Activated naive CD4-positive, alpha-beta T cell treated with anti-CD3 and anti-CD28 coated beads for 36 hours (primary cell): ENCODE data around the gene IFITM1. TPM values are rescaled to one million over a fixed set of nuclear protein-coding genes. Genes with fewer than 3 reads are reported as not detected.

ENCODE experiments used
- CTCF ChIA-PET: fragments of 350-600 bp; sonication (Branson Sonifier 250); formaldehyde crosslinking; loops from one replicate; lab custom pipeline; 2021; ENCODE audit warnings: antibody characterized with exemption; lab: Charles Lee
- DNase-seq: peaks from one replicate; pipeline ENCODE4 v3.0.0-alpha.2; 2020
- H3K27ac Mint-ChIP-seq: one replicate; pipeline ENCODE4 v1.8.0; 2021; ENCODE audit warnings: mild to moderate bottlenecking, mixed read lengths
- H3K27me3 Mint-ChIP-seq: one replicate; pipeline ENCODE4 v1.8.0; 2021; ENCODE audit warnings: low read depth, mixed read lengths
- H3K36me3 Mint-ChIP-seq: one replicate; pipeline ENCODE4 v1.8.0; 2021; ENCODE audit warnings: low read depth, mixed read lengths
- H3K4me1 Mint-ChIP-seq: one replicate; pipeline ENCODE4 v1.8.0; 2021; ENCODE audit warnings: low read depth, mixed read lengths
- H3K4me3 Mint-ChIP-seq: one replicate; pipeline ENCODE4 v1.8.0; 2021; ENCODE audit warnings: mild to moderate bottlenecking, moderate library complexity, mixed read lengths
- H3K9me3 Mint-ChIP-seq: one replicate; pipeline ENCODE4 v1.8.0; 2021; ENCODE audit warnings: mixed read lengths
- intact Hi-C: fragments of 100-400 bp; cut with micrococcal nuclease; formaldehyde crosslinking; loops from one replicate; pipeline ENCODE4 v1.15.1; 2023
- total RNA-seq, 2 experiments: library from RNA; stranded (reverse); gene quantifications; one replicate each; pipeline ENCODE4 v1.2.3, GENCODE V29; 2021

The IFITM1 gene
- total RNA-seq, 2 experiments from 2014 or later, result 359 to 378 TPM

GRCh38 chr11:278001-278951 is 35.6 kb upstream of the IFITM1 start, which contains the start of gene NLRP6:
Gene NLRP6, plus strand, starts transcription at chr11:278407. Its CDS starts 163 bp downstream, at chr11:278570.
- H3K27ac Mint-ChIP-seq, result peak within 1 kb of the TSS; percentile 83
- DNase-seq, result no peak
- peaks cover 8% of the 10 kb centered on the region for H3K36me3 Mint-ChIP-seq
- H3K4me3 Mint-ChIP-seq, result peak within 1 kb of the TSS; percentile 76
- peaks cover 37% of the 10 kb centered on the region for H3K4me1 Mint-ChIP-seq
- intact Hi-C loops, result no loop called here
- peaks cover 14% of the 10 kb centered on the region for H3K9me3 Mint-ChIP-seq
- peaks cover 19% of the 10 kb centered on the region for H3K27me3 Mint-ChIP-seq
- CTCF ChIA-PET, result interaction anchor here (0.7 to 1.8 kb wide), 3 partner anchors 10 to 30 kb away, joined by 3 to 9 read pairs (median 4); no protein-coding TSS in a partner anchor

GRCh38 chr11:279040-279965 is 34.5 kb upstream of the IFITM1 start:
- peaks cover 8% of the 10 kb centered on the region for H3K36me3 Mint-ChIP-seq
- DNase-seq, result no peak
- peaks cover 19% of the 10 kb centered on the region for H3K27me3 Mint-ChIP-seq
- intact Hi-C loops, result no loop called here
- H3K9me3 Mint-ChIP-seq, result peaks cover 14% of the 10 kb centered on the region
- peak overlapping the region; percentile 76 for H3K4me3 Mint-ChIP-seq
- H3K27ac Mint-ChIP-seq, result peak overlapping the region; percentile 78
- peaks cover 44% of the 10 kb centered on the region for H3K4me1 Mint-ChIP-seq
- CTCF ChIA-PET, result interaction anchor here (2.7 kb wide), 1 partner anchor 26 kb away, joined by 7 read pairs; no protein-coding TSS in a partner anchor

GRCh38 chr11:279966-280705 is 33.7 kb upstream of the IFITM1 start:
- peak overlapping the region; percentile 63 for H3K27ac Mint-ChIP-seq
- peaks cover 46% of the 10 kb centered on the region for H3K4me1 Mint-ChIP-seq
- DNase-seq, result peak; percentile 65
- CTCF ChIA-PET, result interaction anchor here (1.0 to 2.7 kb wide), 4 partner anchors 9 to 239 kb away, joined by 3 to 8 read pairs (median 5); no protein-coding TSS in a partner anchor
- peaks cover 8% of the 10 kb centered on the region for H3K36me3 Mint-ChIP-seq
- peaks cover 19% of the 10 kb centered on the region for H3K27me3 Mint-ChIP-seq
- intact Hi-C loops, result loop anchor here (2.0 kb wide), 1 partner anchor 43 kb away; the partner anchor contains the start of genes PSMD13 and SIRT3
- H3K9me3 Mint-ChIP-seq, result peaks cover 14% of the 10 kb centered on the region
- H3K4me3 Mint-ChIP-seq, result peak overlapping the region; percentile 75

- Mint-ChIP-seq H3K27me3 (peaks cover 19% of the 10 kb centered on the region), H3K9me3 (peaks cover 14% of the 10 kb centered on the region), H3K4me3 (peak overlapping the region; percentile 77), H3K36me3 (peaks cover 8% of the 10 kb centered on the region), H3K4me1 (peaks cover 51% of the 10 kb centered on the region), H3K27ac (peak overlapping the region; percentile 65)
- peak; percentile 56 for DNase-seq
- intact Hi-C loops, result loop anchor here (1.0 to 2.0 kb wide), 2 partner anchors 8 to 44 kb away; partner anchors contain the start of genes PGGHG, PSMD13 and SIRT3
- CTCF ChIA-PET, result interaction anchor here (1.0 to 2.7 kb wide), 4 partner anchors 9 to 238 kb away, joined by 3 to 8 read pairs (median 5); no protein-coding TSS in a partner anchor
Measured at GRCh38 chr11:280706-281485, 32.9 kb upstream of the IFITM1 start.

GRCh38 chr11:281486-282161 is 32.2 kb upstream of the IFITM1 start:
- no peak for DNase-seq
- intact Hi-C loops, result loop anchor here (1.0 to 2.0 kb wide), 2 partner anchors 8 to 45 kb away; partner anchors contain the start of genes PGGHG, PSMD13 and SIRT3
- Mint-ChIP-seq H3K36me3 (peaks cover 8% of the 10 kb centered on the region), H3K4me1 (peaks cover 56% of the 10 kb centered on the region), H3K4me3 (peak overlapping the region; percentile 77), H3K9me3 (peaks cover 6% of the 10 kb centered on the region), H3K27ac (peak overlapping the region; percentile 81), H3K27me3 (peaks cover 19% of the 10 kb centered on the region)
- CTCF ChIA-PET, result interaction anchor here (1.0 to 2.7 kb wide), 5 partner anchors 10 to 237 kb away, joined by 3 to 8 read pairs (median 6); no protein-coding TSS in a partner anchor

GRCh38 chr11:282171-282570 is 31.7 kb upstream of the IFITM1 start:
- H3K36me3 Mint-ChIP-seq, result peaks cover 8% of the 10 kb centered on the region
- intact Hi-C loops, result no loop called here
- H3K27ac Mint-ChIP-seq, result peak overlapping the region; percentile 81
- peaks cover 3% of the 10 kb centered on the region for H3K9me3 Mint-ChIP-seq
- H3K27me3 Mint-ChIP-seq, result peaks cover 19% of the 10 kb centered on the region
- H3K4me3 Mint-ChIP-seq, result peak overlapping the region; percentile 77
- DNase-seq, result peak; percentile 4
- CTCF ChIA-PET, result interaction anchor here (1.6 to 2.8 kb wide), 3 partner anchors 14 to 32 kb away, joined by 6 to 14 read pairs (median 7); no protein-coding TSS in a partner anchor
- H3K4me1 Mint-ChIP-seq, result peaks cover 61% of the 10 kb centered on the region

GRCh38 chr11:282630-283360 is 31.0 kb upstream of the IFITM1 start:
- peak overlapping the region; percentile 77 for H3K4me3 Mint-ChIP-seq
- H3K4me1 Mint-ChIP-seq, result peaks cover 62% of the 10 kb centered on the region
- peak; percentile 13 for DNase-seq
- H3K27ac Mint-ChIP-seq, result peak overlapping the region; percentile 81
- peaks cover 19% of the 10 kb centered on the region for H3K27me3 Mint-ChIP-seq
- no peaks in the 10 kb centered on the region for H3K9me3 Mint-ChIP-seq
- H3K36me3 Mint-ChIP-seq, result peaks cover 9% of the 10 kb centered on the region
- CTCF ChIA-PET, result interaction anchor here (1.6 to 2.8 kb wide), 2 partner anchors 14 to 32 kb away, joined by 6 to 14 read pairs; no protein-coding TSS in a partner anchor
- intact Hi-C loops, result no loop called here

- Mint-ChIP-seq H3K27ac (peak overlapping the region; percentile 81), H3K9me3 (no peaks in the 10 kb centered on the region), H3K36me3 (peaks cover 14% of the 10 kb centered on the region), H3K27me3 (peaks cover 21% of the 10 kb centered on the region), H3K4me1 (peaks cover 58% of the 10 kb centered on the region), H3K4me3 (peak overlapping the region; percentile 77)
- peak; percentile 23 for DNase-seq
- intact Hi-C loops, result no loop called here
- CTCF ChIA-PET, result interaction anchor here (1.6 to 2.8 kb wide), 2 partner anchors 15 to 33 kb away, joined by 6 to 14 read pairs; no protein-coding TSS in a partner anchor
Measured at GRCh38 chr11:283405-284104, 30.3 kb upstream of the IFITM1 start.
